Hematopoietic multipotent progenitor cell (in vitro differentiated cells): ENCODE data around the gene MAST4. TPM values are rescaled to one million over a fixed set of nuclear protein-coding genes. Genes with fewer than 3 reads are reported as not detected.

Experiments
- DNase-seq, 3 donors: peaks; one replicate each; pipeline ENCODE4 v3.0.0-alpha.2; 2011 to 2015; ENCODE audit warnings: low read depth in 2 of 3, low spot score in 2 of 3
- total RNA-seq: library from RNA; depleted of rRNA; stranded (reverse); fragments of >200 nt; gene quantifications from one replicate; pipeline ENCODE4 v1.2.3, GENCODE V29; 2012

Gene MAST4
- total RNA-seq, 1 donor: 19.9 TPM

GRCh38 chr5:67058998-67059743, 463.0 kb downstream of the MAST4 start:
- DNase-seq: no peak

- no peak for DNase-seq
These were observed 463.7 kb downstream of the MAST4 start for GRCh38 chr5:67059744-67060490.

DNA sequence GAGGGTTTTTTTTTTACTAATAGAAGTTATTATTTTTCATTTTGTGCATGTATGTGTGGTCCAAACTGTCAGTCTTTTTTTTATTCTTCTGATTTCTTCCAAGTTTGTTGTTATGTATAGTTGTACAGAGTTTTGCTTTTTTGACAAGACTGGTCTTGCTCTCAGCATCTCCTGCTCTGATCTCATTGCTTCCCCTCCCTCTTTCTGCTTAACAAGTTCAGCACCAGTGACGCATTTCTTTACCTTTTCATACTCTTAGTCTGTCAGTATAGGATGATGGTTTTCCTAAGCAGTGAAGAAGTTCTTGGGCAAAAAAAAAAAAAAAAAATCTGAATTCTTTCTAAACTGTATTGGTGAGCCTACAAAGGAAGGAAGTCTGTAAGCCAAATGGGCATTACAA, 465.3 kb downstream of the MAST4 start:
- no peak for DNase-seq

GRCh38 chr5:67063055-67063454, 466.9 kb downstream of the MAST4 start:
- no peak for DNase-seq

- DNase-seq: no peak
These were observed 467.6 kb downstream of the MAST4 start for GRCh38 chr5:67063791-67064190.

DNA sequence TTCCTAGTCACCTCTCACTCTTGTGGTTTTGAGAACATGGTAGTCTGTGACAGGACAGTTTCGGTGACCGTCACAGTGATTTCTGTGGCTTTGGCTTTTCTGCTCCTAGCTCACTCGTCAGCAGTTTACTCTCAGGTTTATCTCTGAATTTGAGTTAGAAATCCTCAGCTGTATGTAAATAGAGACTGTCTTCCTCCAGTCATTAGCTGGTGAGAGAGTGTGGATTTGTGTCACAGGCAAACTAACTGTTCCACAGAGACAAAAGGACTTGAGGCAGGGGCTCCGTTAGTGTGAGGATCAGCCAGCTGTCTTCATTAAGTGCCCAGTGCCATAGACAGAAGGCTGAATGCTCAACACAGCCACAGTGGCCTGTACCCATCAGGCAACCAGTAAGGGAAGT, 469.0 kb downstream of the MAST4 start:
- DNase-seq: no peak

- no peak for DNase-seq
These were observed 469.5 kb downstream of the MAST4 start for GRCh38 chr5:67065696-67066095.

- DNase-seq: no peak
These were observed 470.6 kb downstream of the MAST4 start for GRCh38 chr5:67066815-67067214.

- DNase-seq: no peak
These were observed 477.0 kb downstream of the MAST4 start for GRCh38 chr5:67073045-67073680.

GRCh38 chr5:67077296-67077695, 481.1 kb downstream of the MAST4 start:
- no peak for DNase-seq

DNA sequence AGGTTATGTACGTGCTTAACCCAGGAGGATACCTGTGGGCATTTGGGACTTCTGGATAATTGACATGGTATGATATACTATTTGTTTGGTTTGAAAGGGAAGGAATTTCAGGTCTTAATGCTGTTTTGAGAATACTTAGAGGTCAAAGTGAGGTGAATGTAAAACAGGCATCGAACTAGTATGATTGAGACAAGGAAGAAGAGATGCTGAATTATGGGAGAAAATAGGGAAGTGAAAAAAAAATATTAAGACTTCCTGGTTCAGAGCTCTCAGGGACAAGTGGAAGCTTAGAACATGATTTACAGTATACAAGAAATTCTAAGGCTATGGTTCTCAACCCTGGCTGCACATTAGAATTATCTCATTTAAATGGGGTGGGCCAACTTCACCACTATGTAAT, 485.1 kb downstream of the MAST4 start:
- DNase-seq: no peak

GRCh38 chr5:67082941-67083340, 486.7 kb downstream of the MAST4 start:
- no peak for DNase-seq

GRCh38 chr5:67085616-67086015, 489.4 kb downstream of the MAST4 start:
- DNase-seq: no peak

DNA sequence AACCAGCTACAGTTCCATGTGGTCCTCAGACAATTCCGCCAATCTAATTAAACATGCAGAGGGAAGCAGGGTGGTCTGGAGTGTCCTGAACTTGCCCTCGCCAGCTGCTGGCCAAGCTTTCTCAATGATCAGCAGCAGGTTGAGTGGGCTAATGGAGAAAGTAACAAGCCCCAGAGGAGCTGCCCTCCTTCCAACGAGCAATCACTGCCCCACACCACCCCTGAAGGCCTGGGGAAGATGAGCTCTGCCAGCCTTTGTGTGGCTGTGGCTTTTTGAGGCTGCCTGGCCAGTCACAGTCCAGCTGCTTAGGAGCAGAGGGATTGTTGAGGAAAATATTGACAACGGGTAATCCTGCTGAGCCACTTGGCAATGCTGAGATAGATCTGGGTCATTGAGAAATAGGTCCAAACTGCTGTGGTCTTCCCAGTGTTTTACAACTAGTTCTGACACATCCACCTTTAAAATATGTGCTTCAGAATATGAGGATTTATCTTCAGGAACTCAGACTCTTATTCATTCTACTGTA, 493.1 kb downstream of the MAST4 start:
- DNase-seq: no peak

DNA sequence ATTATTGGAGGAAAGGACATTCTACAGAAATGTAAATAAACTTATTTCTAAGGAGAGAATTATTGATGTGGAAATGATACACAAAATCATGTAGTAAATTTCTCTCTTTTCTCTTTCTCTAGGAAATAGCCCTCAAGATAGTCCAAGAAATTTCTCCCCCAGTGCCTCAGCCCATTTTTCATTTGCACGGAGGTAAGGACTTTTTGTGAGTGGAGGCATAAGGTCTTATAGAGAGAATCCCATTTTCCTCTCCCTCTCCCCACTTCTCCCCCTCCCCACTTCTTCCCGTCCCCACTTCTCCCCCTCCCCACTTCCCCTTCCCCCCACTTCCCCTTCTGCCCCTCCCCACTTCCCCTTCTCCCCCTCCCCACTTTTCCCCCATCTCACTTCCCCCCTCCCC, 493.8 kb downstream of the MAST4 start:
- no peak for DNase-seq

DNA sequence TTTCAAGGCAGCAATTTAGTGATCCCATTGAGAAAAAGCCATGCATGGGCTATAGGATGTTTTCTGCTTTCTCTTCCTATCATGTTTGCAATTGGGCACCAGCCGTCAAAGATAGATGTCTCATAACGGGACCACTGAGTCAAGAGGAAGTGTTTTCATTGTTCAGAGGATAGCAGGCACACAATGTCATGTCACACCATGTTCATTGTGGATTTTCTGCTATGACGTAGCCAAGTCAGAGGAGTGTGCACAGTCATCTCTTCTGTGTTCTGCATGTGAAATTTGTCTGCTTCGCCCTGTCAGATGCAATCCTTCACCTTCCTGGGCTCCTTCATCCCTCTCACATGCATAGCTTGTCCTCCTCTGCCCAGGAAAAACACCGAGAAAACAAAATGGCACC, 494.4 kb downstream of the MAST4 start:
- no peak for DNase-seq

DNA sequence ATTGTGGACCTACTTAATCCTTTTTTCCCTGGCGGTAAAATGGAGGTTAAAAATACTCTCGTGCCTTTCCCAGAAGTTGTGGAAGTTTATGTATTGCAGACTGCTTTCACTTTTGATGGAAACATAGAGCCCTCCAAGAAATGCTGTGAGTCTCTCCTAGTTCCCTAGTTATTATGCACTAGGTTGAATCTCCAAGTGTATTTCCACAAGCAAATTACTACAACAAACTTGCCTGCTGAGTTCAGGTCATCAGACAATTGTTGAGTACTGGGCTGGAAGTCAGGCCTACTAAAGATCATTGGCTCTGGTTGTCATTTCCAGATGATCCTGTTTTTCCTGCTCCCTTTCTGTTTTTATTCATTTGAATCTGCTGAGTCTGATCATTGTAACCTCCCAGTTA, 496.3 kb downstream of the MAST4 start:
- peak in 1 of 3 donors; percentile 4 for DNase-seq

- no peak for DNase-seq
These were observed 497.1 kb downstream of the MAST4 start for GRCh38 chr5:67093279-67093678.

GRCh38 chr5:67094476-67095300, 498.5 kb downstream of the MAST4 start:
- no peak for DNase-seq

GRCh38 chr5:67095346-67096171, 499.4 kb downstream of the MAST4 start:
- DNase-seq: peak in 2 of 3 donors; percentile 21 to 41
